Ectodermal cell (in vitro differentiated cells): ENCODE results near the gene EML1.

ENCODE experiments used
- H3K27ac ChIP-seq: 2 replicates; pipeline ENCODE4 v1.7.0; 2013; ENCODE audit warnings: mild to moderate bottlenecking, low read depth, low read length; ENCODE audit not compliant: insufficient read depth, poor library complexity, severe bottlenecking
- H3K27me3 ChIP-seq: 2 replicates; pipeline ENCODE4 v1.7.0; 2013; ENCODE audit warnings: mild to moderate bottlenecking, low read length; ENCODE audit not compliant: insufficient read depth, control insufficient read depth, poor library complexity, severe bottlenecking
- H3K36me3 ChIP-seq: one replicate; pipeline ENCODE4 v1.7.0; 2013; ENCODE audit warnings: low read length; ENCODE audit not compliant: control insufficient read depth, insufficient read depth
- H3K4me1 ChIP-seq: one replicate; pipeline ENCODE4 v1.7.0; 2013; ENCODE audit warnings: low read length; ENCODE audit not compliant: control insufficient read depth, insufficient read depth
- H3K4me3 ChIP-seq: 2 replicates; pipeline ENCODE4 v1.7.0; 2013; ENCODE audit warnings: low read depth, low read length, control low read depth; ENCODE audit not compliant: insufficient read depth
- H3K9me3 ChIP-seq: 2 replicates; pipeline ENCODE4 v1.7.0; 2013; ENCODE audit warnings: mild to moderate bottlenecking, low read length, moderate library complexity; ENCODE audit not compliant: control insufficient read depth
- WGBS, 2 experiments: methylation state at CpG; one replicate each; pipeline ENCODE4 v1.1.7; 2013; ENCODE audit warnings: missing lambda C conversion rate in 2 of 2; 5-methylcytosine and 5-hydroxymethylcytosine counted together

EML1 gene

DNA sequence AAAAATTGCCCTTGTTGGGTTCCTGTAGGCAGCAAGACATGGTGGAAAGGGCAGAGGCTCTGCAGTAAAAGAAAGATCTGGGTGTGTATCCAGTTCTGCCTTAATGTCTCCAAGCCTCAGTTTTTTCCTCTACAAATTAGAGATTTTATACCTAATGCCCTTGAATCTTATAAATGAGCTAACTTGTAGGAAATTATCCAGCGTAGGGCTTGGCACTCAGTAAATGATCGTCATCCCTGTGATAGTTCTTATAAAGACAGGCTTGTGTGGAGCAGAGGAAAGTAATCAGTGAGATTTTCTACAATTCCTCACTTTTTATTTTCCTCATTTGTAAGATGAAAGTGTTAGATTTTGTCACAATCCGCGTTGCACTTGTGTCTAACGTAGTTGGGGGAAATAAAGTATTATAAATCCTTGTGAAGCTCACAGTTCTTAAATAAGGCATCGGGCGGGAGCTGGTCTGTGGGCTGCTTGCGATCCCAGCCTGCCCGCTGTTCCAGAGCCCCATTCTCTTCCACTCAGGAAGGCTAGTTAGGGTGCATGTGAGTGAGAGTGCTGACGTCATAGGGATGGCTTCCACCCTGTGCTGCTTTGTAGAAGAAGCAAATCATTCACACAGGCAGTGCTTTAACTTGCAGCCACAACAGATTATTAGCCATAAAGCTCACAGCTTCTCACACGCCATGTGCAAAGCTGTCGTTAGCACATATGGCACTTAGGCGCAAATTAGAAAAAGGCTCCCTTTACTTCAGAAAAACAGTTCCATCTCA is 87.6 kb downstream of the EML1 start:
- 94 to 95% methylated on average over 13 of the region's 13 CpGs for WGBS, 2 experiments
- Histone ChIP-seq H3K4me1 (peaks cover 22% of the 10 kb centered on the region), H3K4me3 (no peak overlapping the region), H3K36me3 (peaks cover 5% of the 10 kb centered on the region), H3K27ac (no peak overlapping the region), H3K27me3 (no peaks in the 10 kb centered on the region), H3K9me3 (no peaks in the 10 kb centered on the region)

DNA sequence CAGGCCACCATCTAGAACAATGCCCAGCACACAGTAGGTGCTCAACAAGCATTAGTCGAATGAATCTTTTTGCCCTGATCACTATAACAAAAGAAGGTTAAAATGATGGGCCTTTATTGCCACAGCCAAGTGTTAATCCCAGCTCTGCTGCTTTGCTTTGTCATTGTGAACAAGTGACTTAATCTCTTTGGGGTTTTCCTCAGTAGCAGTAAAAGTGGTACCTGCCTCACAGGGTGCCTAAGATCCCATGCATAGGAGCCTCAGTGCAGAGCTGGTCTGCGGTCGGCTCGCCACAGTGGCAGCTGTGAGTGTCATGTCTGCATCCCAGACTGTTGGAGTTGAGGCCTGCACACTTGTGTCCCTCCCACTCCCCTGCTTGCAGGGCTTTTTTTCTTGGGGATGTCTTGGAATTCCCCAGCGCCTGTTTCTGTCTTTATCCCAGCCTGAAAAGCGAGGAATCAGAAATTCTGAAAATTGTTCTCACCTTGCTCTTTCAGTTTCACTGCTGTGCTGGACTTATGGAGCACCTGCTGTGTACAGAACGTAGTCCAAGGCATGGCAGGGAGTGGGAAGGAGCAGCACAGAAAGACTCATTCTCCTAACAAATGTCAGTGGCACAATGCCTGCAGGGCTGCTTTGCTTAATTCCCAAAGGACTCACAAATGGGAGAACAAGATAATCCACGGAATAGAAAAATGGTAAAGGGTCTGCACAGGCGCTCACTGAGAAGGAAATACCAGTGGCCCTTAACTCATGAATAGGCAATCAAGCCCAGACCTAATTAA is 90.8 kb downstream of the EML1 start:
- Histone ChIP-seq H3K9me3 (no peaks in the 10 kb centered on the region), H3K4me1 (peaks cover 33% of the 10 kb centered on the region), H3K27me3 (no peaks in the 10 kb centered on the region), H3K4me3 (no peak overlapping the region), H3K36me3 (no peaks in the 10 kb centered on the region), H3K27ac (peak overlapping the region; percentile 74)
- 43 to 48% methylated on average over 9 of the region's 9 CpGs for WGBS, 2 experiments

- Histone ChIP-seq H3K9me3 (no peaks in the 10 kb centered on the region), H3K36me3 (no peaks in the 10 kb centered on the region), H3K27me3 (no peaks in the 10 kb centered on the region), H3K4me1 (peaks cover 42% of the 10 kb centered on the region), H3K27ac (no peak overlapping the region), H3K4me3 (no peak overlapping the region)
- 69 to 81% methylated on average over 6 to 7 of the region's 7 CpGs for WGBS, 2 experiments
Observed at GRCh38 chr14:99884834-99885648, 91.8 kb downstream of the EML1 start.

DNA sequence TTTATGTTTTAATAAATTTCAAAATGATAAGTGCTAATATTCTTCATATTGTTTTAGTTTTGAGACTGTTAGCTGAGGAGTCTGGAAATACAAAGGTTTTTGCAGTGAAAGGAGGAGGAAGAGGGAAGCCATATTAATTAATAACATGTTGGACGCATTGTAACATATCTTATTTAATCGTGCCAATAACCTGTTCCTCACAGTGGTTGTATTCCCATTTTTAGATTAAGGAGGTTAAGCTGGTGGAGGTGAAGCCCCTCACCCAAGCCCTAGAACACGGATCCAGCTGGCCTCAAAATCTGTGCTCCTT is 92.4 kb downstream of the EML1 start:
- peaks cover 48% of the 10 kb centered on the region for H3K4me1 ChIP-seq
- no peaks in the 10 kb centered on the region for H3K9me3 ChIP-seq
- 73 to 74% methylated on average over 3 of the region's 3 CpGs for WGBS, 2 experiments

DNA sequence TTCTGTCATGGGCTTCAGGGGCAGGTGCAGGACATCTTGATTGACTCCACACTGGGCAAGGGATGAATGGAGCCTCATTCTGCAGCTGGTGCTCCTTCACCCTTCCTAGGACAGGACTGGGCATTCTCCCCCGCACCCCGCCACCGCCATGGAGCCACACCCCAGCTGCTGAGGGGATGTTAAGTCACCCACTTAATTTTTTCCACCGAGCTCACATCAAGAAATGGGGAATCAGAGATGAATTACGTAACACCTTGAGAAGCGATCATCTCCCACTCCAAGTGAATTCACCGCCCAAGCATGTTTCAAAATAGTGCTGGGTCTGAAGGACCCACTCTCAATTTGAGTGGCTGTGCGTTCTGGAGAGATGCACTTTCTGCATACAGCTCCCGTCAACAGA is 94.2 kb downstream of the EML1 start:
- H3K27me3 ChIP-seq, result no peaks in the 10 kb centered on the region
- H3K27ac ChIP-seq, result no peak overlapping the region
- WGBS, 2 experiments, result 96% methylated on average over 9 of the region's 9 CpGs
- no peaks in the 10 kb centered on the region for H3K9me3 ChIP-seq
- H3K36me3 ChIP-seq, result no peaks in the 10 kb centered on the region
- no peak overlapping the region for H3K4me3 ChIP-seq
- peaks cover 64% of the 10 kb centered on the region for H3K4me1 ChIP-seq

More for the DNA sequence above, 92.4 kb downstream of the EML1 start:
- Histone ChIP-seq H3K27me3 (no peaks in the 10 kb centered on the region), H3K4me3 (no peak overlapping the region), H3K36me3 (no peaks in the 10 kb centered on the region), H3K27ac (no peak overlapping the region)

- 91 to 94% methylated on average over 4 to 5 of the region's 5 CpGs for WGBS, 2 experiments
- Histone ChIP-seq H3K4me1 (peaks cover 70% of the 10 kb centered on the region), H3K36me3 (no peaks in the 10 kb centered on the region), H3K27me3 (no peaks in the 10 kb centered on the region), H3K27ac (no peak overlapping the region), H3K4me3 (no peak overlapping the region), H3K9me3 (no peaks in the 10 kb centered on the region)
Observed at GRCh38 chr14:99888149-99888548, 94.9 kb downstream of the EML1 start.

DNA sequence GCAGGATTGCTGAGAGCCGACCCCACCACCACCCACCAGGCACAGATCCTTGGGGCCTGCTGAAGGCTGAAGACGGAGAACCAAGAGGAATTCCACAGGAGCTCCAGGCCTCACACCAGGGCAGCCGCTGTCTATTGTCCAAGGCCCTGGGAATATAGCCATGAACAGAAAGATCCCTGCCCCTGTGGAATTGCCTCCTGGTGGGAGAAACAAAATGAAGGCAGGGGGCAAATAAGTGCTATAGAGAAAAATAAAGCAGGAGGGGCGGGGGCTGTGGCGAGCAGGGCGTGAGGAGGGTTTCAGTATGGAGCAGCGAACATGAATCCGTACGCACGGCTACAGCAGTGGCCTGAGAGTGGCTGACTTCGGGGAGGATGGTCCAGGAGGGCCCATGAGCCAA is 96.1 kb downstream of the EML1 start:
- Histone ChIP-seq H3K27ac (peak overlapping the region; percentile 65), H3K9me3 (no peaks in the 10 kb centered on the region), H3K27me3 (no peaks in the 10 kb centered on the region), H3K36me3 (no peaks in the 10 kb centered on the region), H3K4me3 (no peak overlapping the region), H3K4me1 (peaks cover 69% of the 10 kb centered on the region)
- 3 to 4% methylated on average over 11 of the region's 11 CpGs for WGBS, 2 experiments

DNA sequence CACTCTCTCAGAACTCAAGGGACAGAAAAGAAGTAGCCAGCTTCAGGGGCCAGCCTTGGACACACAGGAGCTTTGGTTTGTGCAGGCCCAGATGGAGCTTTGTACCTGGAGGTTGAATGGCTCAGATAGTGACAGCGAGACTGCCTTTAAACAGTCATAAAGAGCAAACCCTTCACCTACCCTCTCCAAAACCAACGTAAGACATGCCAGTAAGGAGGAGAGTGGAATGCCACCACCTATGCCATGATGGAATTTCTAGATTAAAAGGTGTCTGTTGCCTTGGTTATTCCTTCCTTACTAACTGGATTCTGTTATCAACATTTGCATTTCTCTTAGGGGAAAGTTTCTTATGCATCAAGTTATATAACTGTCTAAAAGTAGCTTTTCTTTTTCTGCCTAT is 98.1 kb downstream of the EML1 start:
- Histone ChIP-seq H3K27ac (no peak overlapping the region), H3K27me3 (no peaks in the 10 kb centered on the region), H3K4me1 (peaks cover 60% of the 10 kb centered on the region), H3K4me3 (no peak overlapping the region), H3K36me3 (no peaks in the 10 kb centered on the region), H3K9me3 (no peaks in the 10 kb centered on the region)
- WGBS, 2 experiments, result 20 to 97% methylated on average over 1 to 2 of the region's 2 CpGs

DNA sequence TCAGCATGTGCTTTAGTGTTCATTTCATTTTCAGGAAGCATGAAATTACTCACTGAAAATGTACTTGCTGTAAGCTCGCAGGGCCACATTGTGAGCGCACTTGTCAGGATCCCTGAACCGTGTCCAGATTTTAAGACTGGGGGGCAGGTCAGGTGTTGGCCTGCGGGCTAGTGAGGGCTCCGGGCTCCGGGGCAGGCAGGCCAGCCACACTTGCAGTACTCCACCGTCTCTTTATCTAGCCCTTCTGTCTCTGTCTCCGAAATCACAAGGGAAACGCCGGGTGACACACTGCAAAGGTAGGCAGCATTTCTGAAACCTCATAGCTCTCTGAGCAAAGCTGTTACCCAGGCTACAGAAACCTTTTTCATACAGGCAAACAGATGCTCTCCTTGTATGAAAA is 98.7 kb downstream of the EML1 start:
- 81 to 83% methylated on average over 10 of the region's 10 CpGs for WGBS, 2 experiments
- Histone ChIP-seq H3K36me3 (no peaks in the 10 kb centered on the region), H3K4me1 (peaks cover 60% of the 10 kb centered on the region), H3K27me3 (no peaks in the 10 kb centered on the region), H3K4me3 (no peak overlapping the region), H3K9me3 (no peaks in the 10 kb centered on the region), H3K27ac (no peak overlapping the region)

GRCh38 chr14:99892406-99892805 is 99.2 kb downstream of the EML1 start:
- WGBS, 2 experiments, result 95 to 96% methylated on average over 2 of the region's 2 CpGs
- no peaks in the 10 kb centered on the region for H3K27me3 ChIP-seq
- no peak overlapping the region for H3K4me3 ChIP-seq
- H3K27ac ChIP-seq, result no peak overlapping the region
- no peaks in the 10 kb centered on the region for H3K9me3 ChIP-seq
- H3K4me1 ChIP-seq, result peaks cover 57% of the 10 kb centered on the region
- H3K36me3 ChIP-seq, result no peaks in the 10 kb centered on the region
